ENCODE data around the gene GPC5.

DNA sequence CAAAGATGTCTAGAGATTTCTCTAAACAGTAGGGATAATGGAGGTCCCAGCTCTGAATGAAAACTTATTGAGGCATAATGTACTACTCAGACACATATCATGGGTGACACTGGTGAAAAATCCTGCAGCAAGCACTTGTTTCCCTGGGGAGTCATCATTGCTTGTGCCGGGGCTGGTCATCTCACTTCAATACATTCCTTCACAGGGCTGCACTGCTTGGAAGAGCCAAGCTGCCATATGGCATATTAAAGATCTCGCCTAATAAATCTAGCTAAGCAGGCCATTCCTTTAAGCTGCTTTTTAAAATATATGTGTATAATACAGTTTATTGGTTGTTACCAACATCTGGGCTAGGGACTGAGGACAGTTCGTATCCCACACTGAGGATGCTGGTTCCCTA, 1496.0 kb downstream of the GPC5 start:
- TF ChIP-seq, protein P1, sequence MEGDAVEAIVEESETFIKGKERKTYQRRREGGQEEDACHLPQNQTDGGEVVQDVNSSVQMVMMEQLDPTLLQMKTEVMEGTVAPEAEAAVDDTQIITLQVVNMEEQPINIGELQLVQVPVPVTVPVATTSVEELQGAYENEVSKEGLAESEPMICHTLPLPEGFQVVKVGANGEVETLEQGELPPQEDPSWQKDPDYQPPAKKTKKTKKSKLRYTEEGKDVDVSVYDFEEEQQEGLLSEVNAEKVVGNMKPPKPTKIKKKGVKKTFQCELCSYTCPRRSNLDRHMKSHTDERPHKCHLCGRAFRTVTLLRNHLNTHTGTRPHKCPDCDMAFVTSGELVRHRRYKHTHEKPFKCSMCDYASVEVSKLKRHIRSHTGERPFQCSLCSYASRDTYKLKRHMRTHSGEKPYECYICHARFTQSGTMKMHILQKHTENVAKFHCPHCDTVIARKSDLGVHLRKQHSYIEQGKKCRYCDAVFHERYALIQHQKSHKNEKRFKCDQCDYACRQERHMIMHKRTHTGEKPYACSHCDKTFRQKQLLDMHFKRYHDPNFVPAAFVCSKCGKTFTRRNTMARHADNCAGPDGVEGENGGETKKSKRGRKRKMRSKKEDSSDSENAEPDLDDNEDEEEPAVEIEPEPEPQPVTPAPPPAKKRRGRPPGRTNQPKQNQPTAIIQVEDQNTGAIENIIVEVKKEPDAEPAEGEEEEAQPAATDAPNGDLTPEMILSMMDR (IDR thresholded peaks at IDR 0.05; ENCODE audit: low read depth, low read length, missing input control): no peak
- TF ChIP-seq YY1 (IDR thresholded peaks at IDR 0.05) (no peak), RAD21 (IDR thresholded peaks at IDR 0.05) (no peak), EGR1 (IDR thresholded peaks at IDR 0.05; ENCODE audit: low read depth in 2 of 2) (no peak), FOXA1 (IDR thresholded peaks at IDR 0.05) (no peak), TAF1 (conservative IDR thresholded peaks at IDR 0.05) (no peak), RXRA (IDR thresholded peaks at IDR 0.05) (no peak), GABPA (IDR thresholded peaks at IDR 0.05 in 1 of 2, conservative IDR thresholded peaks at IDR 0.05 in 1 of 2) (no peak), JUND (IDR thresholded peaks at IDR 0.05) (no peak), SP1 (IDR thresholded peaks at IDR 0.05) (no peak), HNF4G (IDR thresholded peaks at IDR 0.05) (no peak)
- TF ChIP-seq, protein P2, sequence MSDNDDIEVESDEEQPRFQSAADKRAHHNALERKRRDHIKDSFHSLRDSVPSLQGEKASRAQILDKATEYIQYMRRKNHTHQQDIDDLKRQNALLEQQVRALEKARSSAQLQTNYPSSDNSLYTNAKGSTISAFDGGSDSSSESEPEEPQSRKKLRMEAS (IDR thresholded peaks at IDR 0.05): no peak
- TF ChIP-seq, protein P3, sequence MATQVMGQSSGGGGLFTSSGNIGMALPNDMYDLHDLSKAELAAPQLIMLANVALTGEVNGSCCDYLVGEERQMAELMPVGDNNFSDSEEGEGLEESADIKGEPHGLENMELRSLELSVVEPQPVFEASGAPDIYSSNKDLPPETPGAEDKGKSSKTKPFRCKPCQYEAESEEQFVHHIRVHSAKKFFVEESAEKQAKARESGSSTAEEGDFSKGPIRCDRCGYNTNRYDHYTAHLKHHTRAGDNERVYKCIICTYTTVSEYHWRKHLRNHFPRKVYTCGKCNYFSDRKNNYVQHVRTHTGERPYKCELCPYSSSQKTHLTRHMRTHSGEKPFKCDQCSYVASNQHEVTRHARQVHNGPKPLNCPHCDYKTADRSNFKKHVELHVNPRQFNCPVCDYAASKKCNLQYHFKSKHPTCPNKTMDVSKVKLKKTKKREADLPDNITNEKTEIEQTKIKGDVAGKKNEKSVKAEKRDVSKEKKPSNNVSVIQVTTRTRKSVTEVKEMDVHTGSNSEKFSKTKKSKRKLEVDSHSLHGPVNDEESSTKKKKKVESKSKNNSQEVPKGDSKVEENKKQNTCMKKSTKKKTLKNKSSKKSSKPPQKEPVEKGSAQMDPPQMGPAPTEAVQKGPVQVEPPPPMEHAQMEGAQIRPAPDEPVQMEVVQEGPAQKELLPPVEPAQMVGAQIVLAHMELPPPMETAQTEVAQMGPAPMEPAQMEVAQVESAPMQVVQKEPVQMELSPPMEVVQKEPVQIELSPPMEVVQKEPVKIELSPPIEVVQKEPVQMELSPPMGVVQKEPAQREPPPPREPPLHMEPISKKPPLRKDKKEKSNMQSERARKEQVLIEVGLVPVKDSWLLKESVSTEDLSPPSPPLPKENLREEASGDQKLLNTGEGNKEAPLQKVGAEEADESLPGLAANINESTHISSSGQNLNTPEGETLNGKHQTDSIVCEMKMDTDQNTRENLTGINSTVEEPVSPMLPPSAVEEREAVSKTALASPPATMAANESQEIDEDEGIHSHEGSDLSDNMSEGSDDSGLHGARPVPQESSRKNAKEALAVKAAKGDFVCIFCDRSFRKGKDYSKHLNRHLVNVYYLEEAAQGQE (IDR thresholded peaks at IDR 0.05): no peak
